Activated CD8-positive, alpha-beta T cell treated with anti-CD3 and anti-CD28 coated beads, Interleukin-2, amount 10 ng/mL, durations not matched to agents 7 days and 5 days (primary cell): ENCODE data around the gene KNDC1. TPM values are rescaled to one million over a fixed set of nuclear protein-coding genes. Genes with fewer than 3 reads are reported as not detected.
A peak's percentile ranks its signal among the peaks of the same experiment; 100 is the strongest.

Experiments used
- ATAC-seq: fragments of 150-1000 bp; cut with Tn5 transposase; one replicate; pipeline ENCODE4 v1.10.0; 2021; ENCODE audit warnings: moderate library complexity
- CTCF ChIA-PET: fragments of 350-600 bp; sonication (Branson Sonifier 250); formaldehyde crosslinking; loops from one replicate; lab custom pipeline; 2021; ENCODE audit warnings: antibody characterized with exemption; lab: Charles Lee
- POLR2A ChIA-PET: fragments of 350-600 bp; sonication (Branson Sonifier 250); formaldehyde crosslinking; loops from one replicate; lab custom pipeline; 2021; ENCODE audit warnings: antibody characterized with exemption; lab: Charles Lee
- DNase-seq: peaks from one replicate; pipeline ENCODE4 v3.0.0-alpha.2; 2020
- H3K27ac Mint-ChIP-seq: one replicate; pipeline ENCODE4 v1.8.0; 2021; ENCODE audit warnings: mild to moderate bottlenecking, mixed read lengths
- H3K27me3 Mint-ChIP-seq: one replicate; pipeline ENCODE4 v1.8.0; 2021; ENCODE audit warnings: low read depth, mixed read lengths
- H3K36me3 Mint-ChIP-seq: one replicate; pipeline ENCODE4 v1.8.0; 2021; ENCODE audit warnings: low read depth, mixed read lengths
- H3K4me1 Mint-ChIP-seq: one replicate; pipeline ENCODE4 v1.8.0; 2021; ENCODE audit warnings: low read depth, mixed read lengths
- H3K4me3 Mint-ChIP-seq: one replicate; pipeline ENCODE4 v1.8.0; 2021; ENCODE audit warnings: mild to moderate bottlenecking, mixed read lengths
- H3K9me3 Mint-ChIP-seq: one replicate; pipeline ENCODE4 v1.8.0; 2022; ENCODE audit warnings: mixed read lengths; ENCODE audit not compliant: insufficient read depth
- total RNA-seq, 2 experiments: library from RNA; stranded (reverse); gene quantifications; one replicate each; pipeline ENCODE4 v1.2.3, GENCODE V29; 2021

Gene KNDC1
- total RNA-seq, 2 experiments from 2014 or later: 0.21 to 0.32 TPM

GRCh38 chr10:133128126-133129070 lies 31.6 kb upstream of the KNDC1 start:
- Mint-ChIP-seq H3K36me3 (no peaks in the 10 kb centered on the region), H3K4me1 (no peaks in the 10 kb centered on the region), H3K4me3 (no peak overlapping the region), H3K9me3 (no peaks in the 10 kb centered on the region), H3K27me3 (peaks cover 4% of the 10 kb centered on the region), H3K27ac (no peak overlapping the region)
- ATAC-seq (no peak), DNase-seq (no peak)
- ChIA-PET POLR2A (interaction anchor here (0.6 kb wide), 1 partner anchor 744 kb away, joined by 3 read pairs; no protein-coding TSS in a partner anchor), CTCF (no interaction called here)

GRCh38 chr10:133129071-133129858 lies 30.8 kb upstream of the KNDC1 start:
- Mint-ChIP-seq H3K9me3 (no peaks in the 10 kb centered on the region), H3K4me3 (no peak overlapping the region), H3K4me1 (no peaks in the 10 kb centered on the region), H3K27ac (no peak overlapping the region), H3K27me3 (peaks cover 4% of the 10 kb centered on the region), H3K36me3 (no peaks in the 10 kb centered on the region)
- ChIA-PET POLR2A (interaction anchor here (0.6 kb wide), 1 partner anchor 745 kb away, joined by 3 read pairs; no protein-coding TSS in a partner anchor), CTCF (no interaction called here)
- no peak for ATAC-seq
- no peak for DNase-seq

- no peak for ATAC-seq
- H3K27ac Mint-ChIP-seq: no peak overlapping the region
- ChIA-PET CTCF (no interaction called here), POLR2A (no interaction called here)
- no peaks in the 10 kb centered on the region for H3K4me1 Mint-ChIP-seq
- no peaks in the 10 kb centered on the region for H3K36me3 Mint-ChIP-seq
- peaks cover 2% of the 10 kb centered on the region for H3K27me3 Mint-ChIP-seq
- H3K9me3 Mint-ChIP-seq: no peaks in the 10 kb centered on the region
- no peak for DNase-seq
- H3K4me3 Mint-ChIP-seq: no peak overlapping the region
Observed at GRCh38 chr10:133129859-133130495, 30.0 kb upstream of the KNDC1 start.

GRCh38 chr10:133130602-133131001 lies 29.4 kb upstream of the KNDC1 start:
- Mint-ChIP-seq H3K27ac (no peak overlapping the region), H3K36me3 (no peaks in the 10 kb centered on the region), H3K27me3 (no peaks in the 10 kb centered on the region), H3K4me1 (no peaks in the 10 kb centered on the region), H3K4me3 (no peak overlapping the region), H3K9me3 (no peaks in the 10 kb centered on the region)
- CTCF ChIA-PET: no interaction called here
- ATAC-seq (no peak), DNase-seq (no peak)
- POLR2A ChIA-PET: no interaction called here

GRCh38 chr10:133131053-133131452 lies 29.0 kb upstream of the KNDC1 start:
- no peak overlapping the region for H3K4me3 Mint-ChIP-seq
- H3K27ac Mint-ChIP-seq: no peak overlapping the region
- H3K9me3 Mint-ChIP-seq: no peaks in the 10 kb centered on the region
- POLR2A ChIA-PET: no interaction called here
- H3K27me3 Mint-ChIP-seq: no peaks in the 10 kb centered on the region
- H3K4me1 Mint-ChIP-seq: no peaks in the 10 kb centered on the region
- CTCF ChIA-PET: no interaction called here
- no peak for DNase-seq
- H3K36me3 Mint-ChIP-seq: no peaks in the 10 kb centered on the region
- ATAC-seq: no peak

GRCh38 chr10:133131734-133132472 lies 28.1 kb upstream of the KNDC1 start:
- no peaks in the 10 kb centered on the region for H3K9me3 Mint-ChIP-seq
- DNase-seq: no peak
- H3K4me3 Mint-ChIP-seq: no peak overlapping the region
- no peak overlapping the region for H3K27ac Mint-ChIP-seq
- no peaks in the 10 kb centered on the region for H3K27me3 Mint-ChIP-seq
- ATAC-seq: no peak
- ChIA-PET POLR2A (no interaction called here), CTCF (no interaction called here)
- no peaks in the 10 kb centered on the region for H3K36me3 Mint-ChIP-seq
- H3K4me1 Mint-ChIP-seq: no peaks in the 10 kb centered on the region

GRCh38 chr10:133132473-133133291 lies 27.3 kb upstream of the KNDC1 start:
- POLR2A ChIA-PET: no interaction called here
- Mint-ChIP-seq H3K4me3 (no peak overlapping the region), H3K27ac (no peak overlapping the region), H3K27me3 (no peaks in the 10 kb centered on the region), H3K4me1 (no peaks in the 10 kb centered on the region), H3K9me3 (no peaks in the 10 kb centered on the region), H3K36me3 (no peaks in the 10 kb centered on the region)
- DNase-seq (no peak), ATAC-seq (no peak)
- CTCF ChIA-PET: no interaction called here

GRCh38 chr10:133133471-133134231 lies 26.4 kb upstream of the KNDC1 start:
- ChIA-PET CTCF (no interaction called here), POLR2A (no interaction called here)
- ATAC-seq (no peak), DNase-seq (no peak)
- Mint-ChIP-seq H3K4me3 (no peak overlapping the region), H3K9me3 (no peaks in the 10 kb centered on the region), H3K27ac (no peak overlapping the region), H3K27me3 (no peaks in the 10 kb centered on the region), H3K36me3 (no peaks in the 10 kb centered on the region), H3K4me1 (no peaks in the 10 kb centered on the region)

GRCh38 chr10:133134411-133135115 lies 25.5 kb upstream of the KNDC1 start:
- Mint-ChIP-seq H3K4me1 (peaks cover 2% of the 10 kb centered on the region), H3K27ac (no peak overlapping the region), H3K36me3 (no peaks in the 10 kb centered on the region), H3K4me3 (no peak overlapping the region), H3K27me3 (no peaks in the 10 kb centered on the region), H3K9me3 (no peaks in the 10 kb centered on the region)
- peak; percentile 35 for ATAC-seq
- no peak for DNase-seq
- CTCF ChIA-PET: no interaction called here
- POLR2A ChIA-PET: no interaction called here

- peaks cover 3% of the 10 kb centered on the region for H3K4me1 Mint-ChIP-seq
- DNase-seq: no peak
- CTCF ChIA-PET: no interaction called here
Observed at GRCh38 chr10:133135116-133135465, 24.9 kb upstream of the KNDC1 start.

More at GRCh38 chr10:133135116-133135465, 24.9 kb upstream of the KNDC1 start:
- Mint-ChIP-seq H3K4me3 (no peak overlapping the region), H3K27ac (no peak overlapping the region), H3K9me3 (no peaks in the 10 kb centered on the region), H3K27me3 (no peaks in the 10 kb centered on the region), H3K36me3 (no peaks in the 10 kb centered on the region)
- peak; percentile 27 for ATAC-seq
- POLR2A ChIA-PET: no interaction called here
